NT2/D1 (cell line): Measurements from ENCODE around the gene ACAN.

Experiments
- SUZ12 ChIP-seq: IDR thresholded peaks from 2 replicates; pipeline ENCODE4 v1.6.1; 2011; ENCODE audit not compliant: insufficient read length, insufficient read depth; ENCODE audit errors: extremely low read depth
- YY1 ChIP-seq: IDR thresholded peaks from 2 replicates; pipeline ENCODE4 v1.6.1; 2011; ENCODE audit not compliant: insufficient read length, insufficient read depth
- ZNF274 ChIP-seq: IDR thresholded peaks from 2 replicates; pipeline ENCODE4 v1.6.1; 2011; ENCODE audit warnings: mild to moderate bottlenecking, low read depth, low read length

GRCh38 chr15:88894819-88895767 lies 91.9 kb downstream of the ACAN start, which contains the start of gene HAPLN3:
- TF ChIP-seq YY1 (no peak), ZNF274 (no peak), SUZ12 (no peak)
